HuH-7.5 (cell line): ENCODE results near the gene RASAL3.
"Not testable (repeated sequence)": the region's sequence is repeated elsewhere in the genome, so short reads cannot be mapped to it uniquely, and the experiment has no call there.

ENCODE experiments used
- DNase-seq: peaks from one replicate; pipeline ENCODE4 v3.0.0; 2011; ENCODE audit warnings: low spot score

Gene RASAL3

GRCh38 chr19:15464394-15465385 is at the start of gene RASAL3:
Gene RASAL3 (minus strand): TSS chr19:15464544. CDS start chr19:15464358, 186 bp downstream.
- DNase-seq = peak; percentile 6

- no peak for DNase-seq
Observed at GRCh38 chr19:15511671-15512424, 47.5 kb upstream of the RASAL3 start.

GRCh38 chr19:15508035-15508710 is 43.8 kb upstream of the RASAL3 start, which contains the start of gene CYP4F22:
Gene CYP4F22 (plus strand): TSS chr19:15508525. CDS start chr19:15525337, 16,812 bp downstream.
- DNase-seq = no peak

GRCh38 chr19:15507068-15508034 is 43.0 kb upstream of the RASAL3 start:
- no peak for DNase-seq

GRCh38 chr19:15506074-15506571 is 41.8 kb upstream of the RASAL3 start:
- no peak for DNase-seq

- no peak for DNase-seq
Observed at GRCh38 chr19:15502264-15502663, 37.9 kb upstream of the RASAL3 start.

GRCh38 chr19:15501596-15501995 is 37.3 kb upstream of the RASAL3 start:
- no peak for DNase-seq

GRCh38 chr19:15498910-15499309 is 34.6 kb upstream of the RASAL3 start:
- no peak for DNase-seq

- DNase-seq = no peak
Observed at GRCh38 chr19:15498156-15498858, 34.0 kb upstream of the RASAL3 start.

GRCh38 chr19:15495151-15495550 is 30.8 kb upstream of the RASAL3 start:
- DNase-seq = no peak

- DNase-seq = no peak
Observed at GRCh38 chr19:15488489-15489226, 24.3 kb upstream of the RASAL3 start.

GRCh38 chr19:15487038-15487437 is 22.7 kb upstream of the RASAL3 start:
- DNase-seq = no peak

- not testable (repeated sequence) for DNase-seq
Observed at GRCh38 chr19:15485768-15486167, 21.4 kb upstream of the RASAL3 start.

GRCh38 chr19:15480996-15481395 is 16.7 kb upstream of the RASAL3 start:
- not testable (repeated sequence) for DNase-seq

- no peak for DNase-seq
Observed at GRCh38 chr19:15479391-15480345, 15.3 kb upstream of the RASAL3 start, which contains the start of gene PGLYRP2. Gene PGLYRP2 (minus strand): TSS chr19:15479501. CDS start chr19:15479371, 130 bp downstream.

GRCh38 chr19:15476325-15476724 is 12.0 kb upstream of the RASAL3 start:
- no peak for DNase-seq

GRCh38 chr19:15475611-15476010 is 11.3 kb upstream of the RASAL3 start:
- no peak for DNase-seq

GRCh38 chr19:15475169-15475568 is 10.8 kb upstream of the RASAL3 start:
- no peak for DNase-seq
